Fibroblast of skin of scalp (primary cell): ENCODE data around the gene FRRS1L.
"Not testable (repeated sequence)": the region's sequence is repeated elsewhere in the genome, so short reads cannot be mapped to it uniquely, and the experiment has no call there.

ENCODE experiments used
- DNase-seq: peaks from one replicate; pipeline ENCODE4 v3.0.0-alpha.2; 2013

Gene FRRS1L

DNA sequence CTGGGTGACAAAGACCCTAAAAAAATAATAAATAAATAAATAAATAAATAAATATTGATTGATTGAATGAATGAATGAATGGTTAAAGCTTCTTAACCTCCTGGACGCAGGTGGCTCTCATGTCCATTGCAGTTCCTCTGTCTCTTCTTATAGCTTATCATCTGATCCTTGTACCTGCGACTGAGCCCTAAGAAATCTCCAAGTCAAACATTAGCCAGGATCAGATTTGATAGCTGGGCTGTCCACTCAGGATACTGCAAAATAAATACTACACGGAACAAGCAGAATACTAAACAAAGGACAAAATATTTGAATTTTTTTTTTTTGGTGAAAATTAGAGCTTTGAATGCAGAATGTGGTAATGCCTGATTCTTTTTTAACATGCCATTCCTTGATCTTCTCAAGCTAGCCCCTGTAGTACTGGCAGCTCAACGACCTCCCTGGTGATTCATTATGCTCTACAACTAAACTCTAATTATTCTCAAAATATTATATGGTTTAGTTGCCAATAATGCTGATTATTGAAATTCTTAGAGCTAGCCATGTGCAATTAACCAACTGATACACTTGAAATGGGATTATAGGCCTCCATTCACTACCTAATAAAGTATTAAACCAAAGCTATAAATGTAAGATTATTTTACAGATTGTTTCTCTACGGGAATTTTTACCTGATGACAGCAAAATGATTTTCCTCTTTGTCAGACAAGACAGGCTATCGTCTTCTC is 37.4 kb downstream of the FRRS1L start:
- DNase-seq: no peak

DNA sequence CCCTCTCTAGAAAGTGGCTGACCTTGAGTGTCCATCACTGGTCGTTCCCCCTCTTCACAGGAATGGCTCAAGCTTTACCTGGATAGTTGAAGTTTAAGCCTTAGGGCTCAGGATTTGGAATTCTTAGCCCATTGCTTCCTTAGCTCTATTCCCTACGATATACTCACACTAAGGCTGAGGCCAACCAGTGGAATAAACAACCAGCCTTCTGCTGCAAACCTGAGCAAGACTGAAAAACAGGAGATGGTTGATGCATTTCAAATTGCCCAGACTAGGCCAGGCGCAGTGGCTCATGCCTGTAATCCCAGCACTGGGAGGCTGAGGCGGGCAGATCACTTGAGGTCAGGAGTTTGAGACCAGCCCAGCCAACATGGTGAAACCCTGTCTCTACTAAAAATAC is 40.4 kb downstream of the FRRS1L start:
- not testable (repeated sequence) for DNase-seq

DNA sequence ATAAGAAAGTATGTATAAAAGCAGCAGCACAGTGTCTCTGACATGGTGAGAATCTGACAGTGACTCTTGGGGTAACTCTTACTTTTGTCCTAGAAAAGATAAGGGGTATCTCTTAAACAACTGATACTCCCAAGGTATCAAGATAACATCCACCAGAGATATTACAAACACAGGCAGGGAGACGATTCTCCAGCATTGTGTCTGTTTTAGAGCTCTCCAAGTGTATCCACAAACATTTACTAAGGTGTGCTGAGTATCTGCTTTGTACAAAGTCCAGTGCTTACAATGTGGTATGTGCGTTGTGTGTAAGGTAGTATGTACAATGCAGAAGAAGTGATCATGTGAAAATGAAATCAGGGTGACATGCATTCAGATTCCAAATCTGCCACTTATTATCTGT is 42.9 kb downstream of the FRRS1L start:
- DNase-seq: no peak

DNA sequence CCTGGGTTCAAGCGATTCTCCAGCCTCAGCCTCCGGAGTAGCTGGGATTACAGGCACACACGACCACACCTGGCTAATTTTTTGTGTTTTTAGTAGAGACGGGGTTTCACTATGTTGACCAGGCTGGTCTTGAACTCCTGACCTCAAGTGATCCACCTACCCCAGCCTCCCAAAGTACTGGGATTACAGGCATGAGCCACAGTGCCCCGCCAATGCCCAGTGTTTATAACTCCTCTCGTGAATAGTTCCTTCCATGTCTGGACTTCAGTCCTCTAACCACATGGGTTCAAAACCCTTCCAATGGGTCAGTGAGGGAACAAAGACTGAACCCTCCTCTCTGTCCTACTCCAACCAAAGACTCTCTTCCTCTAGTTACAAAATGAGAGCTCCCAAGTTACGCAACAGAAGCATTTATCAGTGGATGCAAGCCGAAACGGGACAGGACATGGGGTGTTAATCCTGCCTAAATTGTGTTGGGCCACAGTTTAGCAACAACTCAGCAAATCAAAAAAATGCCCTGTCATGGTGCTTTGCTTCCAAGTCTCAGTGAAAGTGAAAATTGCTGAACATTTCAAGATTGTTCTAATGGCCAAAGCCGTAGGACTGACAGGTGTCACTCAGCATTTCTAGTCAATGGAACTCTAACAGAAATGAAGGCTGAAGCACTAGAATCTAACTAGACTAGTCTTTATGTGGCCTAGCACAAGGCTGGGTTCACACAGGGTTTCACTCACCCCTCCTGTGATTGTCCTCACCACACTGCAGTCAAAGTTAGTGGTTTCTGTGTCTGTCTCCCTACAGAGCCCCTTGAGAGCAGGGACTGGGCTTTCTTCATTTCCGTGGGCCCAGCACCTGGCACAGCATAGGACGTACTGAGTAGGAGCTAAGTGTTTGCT is 44.1 kb downstream of the FRRS1L start:
- DNase-seq: no peak

DNA sequence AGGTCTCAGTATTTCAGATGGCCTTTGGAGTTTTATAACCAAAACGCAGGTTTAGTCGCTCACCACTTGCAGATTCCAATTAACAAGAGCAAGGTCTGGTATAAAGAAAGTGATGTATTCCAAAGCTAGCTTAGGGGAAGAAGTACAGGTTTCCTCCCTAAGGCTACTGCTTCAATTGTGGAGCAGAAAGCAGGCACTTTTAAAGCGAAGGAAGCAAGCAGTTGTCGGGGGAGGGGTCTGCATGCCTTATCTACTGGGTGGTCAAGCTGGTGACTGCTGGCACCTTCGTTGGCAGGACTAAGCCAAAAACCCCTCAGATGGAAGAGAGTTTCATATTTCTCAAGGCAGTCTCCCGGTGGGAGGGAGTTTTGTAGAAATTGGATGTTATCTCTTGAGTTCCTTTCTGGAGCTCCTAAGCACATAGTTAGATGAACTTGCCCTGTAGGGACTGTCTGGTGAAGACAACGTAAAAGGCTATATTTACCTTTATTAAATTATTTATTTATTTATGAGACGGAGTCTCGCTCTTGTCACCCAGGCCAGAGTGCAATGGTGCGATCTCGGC is 45.7 kb downstream of the FRRS1L start:
- DNase-seq: no peak

DNA sequence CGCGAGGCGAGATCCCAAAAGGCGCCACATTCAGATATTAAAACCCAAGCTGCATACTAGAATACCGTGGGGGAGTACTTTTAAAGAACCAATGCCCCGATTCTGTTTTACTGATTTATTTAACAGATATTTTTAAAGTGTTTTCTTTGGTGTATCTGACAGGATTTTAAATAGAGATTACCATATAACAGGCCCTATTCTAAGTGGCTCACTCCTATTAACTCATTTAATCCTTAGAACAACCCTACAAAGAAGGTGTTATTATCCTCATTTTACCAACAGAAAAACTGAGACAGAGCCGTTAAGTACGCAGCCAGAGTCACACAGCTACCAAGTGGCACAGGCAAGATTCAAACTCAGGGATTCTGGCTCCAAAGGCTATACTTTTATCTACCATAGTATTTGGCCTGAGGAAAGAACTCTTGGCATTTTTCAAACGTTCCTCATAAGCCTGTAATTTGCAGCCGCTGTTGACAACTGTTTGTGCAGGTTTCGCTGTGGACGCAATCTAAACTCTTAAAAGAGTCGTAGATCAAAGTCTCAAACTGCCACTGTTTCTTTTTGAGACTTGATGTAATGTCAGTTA is 46.8 kb downstream of the FRRS1L start:
- DNase-seq: no peak

DNA sequence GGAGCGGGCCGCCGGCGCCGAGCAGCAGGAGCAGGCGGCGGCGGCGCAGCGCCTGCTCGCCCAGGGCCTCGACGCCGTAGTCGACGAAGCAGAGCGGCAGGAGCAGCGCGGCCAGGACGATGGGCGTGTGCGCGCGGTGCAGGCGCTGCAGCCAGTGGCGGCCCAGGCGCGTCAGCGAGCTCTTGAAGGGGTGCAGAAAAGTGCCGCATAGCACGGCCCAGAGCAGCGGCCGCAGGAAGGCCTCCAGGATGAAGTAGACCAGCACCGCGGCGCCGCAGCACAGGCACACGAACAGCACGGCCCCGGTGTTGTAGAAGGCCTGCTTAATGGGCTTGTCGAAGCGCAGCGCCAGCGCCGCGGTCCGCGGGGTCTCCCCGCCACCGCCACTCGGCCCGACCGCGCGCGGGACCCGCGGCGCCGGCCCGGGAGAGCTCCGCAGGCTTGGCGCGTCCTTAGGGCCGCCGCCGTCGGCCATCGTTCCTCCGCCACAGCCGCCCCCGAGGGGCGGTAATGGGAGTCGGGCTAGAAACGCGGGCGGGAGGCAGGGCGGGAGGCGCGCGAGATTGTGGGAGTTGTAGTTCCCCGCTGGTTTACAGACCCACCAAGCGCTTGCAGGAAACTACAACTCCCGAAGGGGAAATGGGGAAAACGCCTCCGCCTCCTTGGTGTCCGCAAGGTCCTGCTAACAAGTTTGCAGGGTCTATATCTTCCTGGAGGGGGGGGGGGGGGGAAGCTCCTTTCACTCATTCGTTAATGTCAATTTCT is 47.4 kb downstream of the FRRS1L start, which contains the start of gene TMEM245:
TSS of gene TMEM245 (minus strand) at position 509 of the 765 bp plus-strand sequence. CDS start at position 475, 34 bp downstream.
- peak; percentile 100 for DNase-seq

DNA sequence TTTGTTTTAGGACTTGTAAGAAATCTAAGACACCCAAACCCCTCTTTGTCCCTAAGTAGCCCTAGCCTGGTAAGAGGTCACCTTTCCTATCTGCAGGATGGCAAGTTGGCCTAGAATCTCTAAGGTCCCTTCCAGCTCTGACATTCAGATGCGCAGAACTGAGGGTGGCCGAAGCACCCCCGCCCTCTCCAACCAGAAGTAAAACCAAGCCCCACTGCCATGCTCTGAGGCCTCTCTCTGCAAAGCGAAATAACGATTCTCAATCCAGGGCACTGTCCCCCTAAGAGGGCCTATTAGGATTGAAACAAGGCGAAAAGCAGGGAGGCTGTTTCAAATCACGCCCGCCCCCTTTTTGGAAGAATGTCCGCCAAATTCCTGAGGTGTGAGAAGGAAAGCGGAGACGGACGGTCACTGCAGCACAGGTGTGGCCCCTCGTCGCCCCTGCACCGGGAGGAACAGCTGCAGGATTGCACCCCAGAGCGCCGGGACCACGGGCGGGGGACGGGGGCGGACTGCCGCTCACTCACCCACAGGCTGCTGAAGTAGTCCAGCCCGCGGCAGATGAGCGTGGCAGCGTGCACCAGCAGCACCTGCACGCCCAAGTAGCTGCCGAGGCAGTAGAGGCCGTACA is 48.1 kb downstream of the FRRS1L start:
- no peak for DNase-seq

DNA sequence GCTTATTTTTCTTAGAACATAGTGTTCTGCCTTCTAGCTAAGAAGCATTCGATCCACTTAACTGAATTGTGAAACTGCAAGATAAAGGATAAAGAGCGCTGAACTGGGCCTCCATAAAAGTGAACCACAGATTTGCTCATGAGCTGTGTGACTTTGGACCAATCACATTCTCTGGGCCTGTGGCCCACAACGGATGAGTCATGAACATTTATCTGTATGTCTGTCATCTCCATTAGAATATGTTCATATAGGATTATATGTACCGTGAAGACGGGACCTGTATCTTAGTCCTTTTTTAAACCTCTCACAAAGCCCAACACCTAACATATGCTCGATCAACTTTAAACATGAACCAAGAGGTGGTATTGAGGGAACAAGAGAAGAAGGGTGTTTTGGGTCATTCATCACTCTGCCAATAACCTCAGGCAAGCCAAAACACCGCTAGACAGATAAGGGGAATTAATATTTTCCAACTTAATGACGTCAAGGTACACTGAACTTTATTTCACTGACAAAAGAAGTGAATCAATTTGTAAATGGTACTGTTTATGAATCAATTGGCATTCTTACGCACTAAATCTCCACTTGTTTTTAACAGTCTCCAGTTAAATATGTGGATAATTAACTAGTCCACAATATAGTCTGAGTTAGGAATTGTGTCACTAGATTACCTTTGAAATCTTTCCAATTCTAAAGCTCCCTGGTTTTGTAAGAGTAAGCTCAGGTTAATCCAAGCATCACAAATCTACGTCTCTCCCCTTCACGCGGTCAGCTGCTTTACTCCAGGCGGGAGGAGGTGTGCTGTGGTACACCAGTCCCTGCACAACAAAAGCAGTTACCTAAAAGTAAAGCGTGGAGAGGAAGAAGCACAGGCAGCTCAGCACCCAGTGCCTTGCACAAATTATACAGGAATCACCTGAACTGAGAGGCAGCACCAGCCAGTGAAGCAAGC is 48.9 kb downstream of the FRRS1L start:
- DNase-seq: peak; percentile 75

DNA sequence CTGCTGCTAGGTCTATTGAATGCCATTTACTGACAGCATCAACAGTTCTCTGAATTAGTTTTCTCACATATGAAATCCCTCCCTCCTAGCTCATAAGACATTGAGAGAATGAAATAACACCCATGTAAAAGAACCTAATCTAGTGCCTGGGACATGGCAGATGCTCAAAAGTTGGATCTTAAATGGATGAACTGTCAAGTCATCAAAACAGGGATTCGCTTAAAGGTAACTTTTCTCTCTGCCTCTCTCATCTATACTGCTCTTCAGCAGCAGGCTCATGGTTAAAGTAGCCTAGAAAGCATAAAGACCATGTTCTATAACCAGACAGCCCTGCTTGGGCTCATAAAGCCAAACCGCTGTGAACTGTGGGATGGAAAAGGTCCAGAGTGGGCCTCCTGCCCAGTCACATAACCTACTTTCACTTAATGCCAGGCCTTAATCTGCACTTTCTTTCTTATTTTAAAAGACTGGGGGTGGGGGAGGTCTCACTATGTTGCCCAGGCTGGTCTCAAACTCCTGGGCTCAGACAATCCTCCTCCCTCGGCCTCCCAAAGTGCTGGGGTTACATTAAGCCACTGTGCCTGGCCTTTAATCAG is 51.0 kb downstream of the FRRS1L start:
- no peak for DNase-seq

DNA sequence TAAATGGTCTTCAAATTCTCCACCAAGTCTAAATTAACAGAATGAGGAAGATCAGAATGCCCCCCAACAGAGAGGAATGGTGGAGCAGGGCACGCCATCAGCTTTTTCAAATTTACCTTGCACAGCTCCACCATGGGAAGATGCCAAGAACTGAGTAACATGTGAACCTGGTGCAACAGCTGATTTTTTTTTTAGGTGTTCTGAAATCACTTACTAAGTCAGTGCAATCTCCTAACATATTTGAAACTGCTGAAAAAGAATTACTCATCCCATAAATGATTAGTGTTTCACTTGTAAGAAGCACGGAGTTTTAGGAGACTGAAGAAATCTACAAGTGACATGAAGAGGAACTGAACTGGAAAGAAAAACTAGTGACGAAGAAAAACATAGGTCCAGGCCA is 52.4 kb downstream of the FRRS1L start:
- no peak for DNase-seq

DNA sequence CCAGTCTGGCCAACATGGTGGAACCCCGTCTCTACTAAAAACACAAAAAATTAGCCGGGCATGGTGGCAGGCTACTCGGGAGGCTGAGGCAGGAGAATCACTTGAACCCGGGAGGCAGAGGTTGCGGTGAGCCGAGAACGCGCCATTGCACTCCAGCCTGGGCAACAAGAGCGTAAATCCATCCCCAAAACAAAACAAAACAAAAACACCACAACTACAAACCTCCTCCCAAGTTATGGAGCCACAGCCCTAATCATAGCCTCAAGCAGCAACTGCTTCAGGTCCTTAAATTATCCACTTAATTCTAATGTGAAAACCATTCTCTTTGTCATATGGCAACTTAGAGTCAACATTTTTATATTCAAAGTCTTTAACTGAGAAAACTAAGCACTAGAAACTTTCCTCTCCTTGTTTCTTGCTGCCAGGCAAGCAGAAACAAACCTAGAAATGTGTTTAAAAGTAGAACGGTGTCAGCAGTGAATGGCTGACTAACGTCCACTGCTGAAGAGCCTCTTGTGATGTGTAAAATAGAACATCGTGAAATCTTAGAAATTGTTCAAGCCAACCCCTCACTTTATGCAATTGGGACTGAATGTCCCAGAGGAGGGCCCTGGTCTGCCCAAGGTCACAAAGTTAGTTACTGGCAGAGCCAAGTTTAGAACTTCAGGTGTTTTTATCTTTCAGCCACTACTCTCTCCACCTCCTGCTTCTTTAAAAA is 53.0 kb downstream of the FRRS1L start:
- no peak for DNase-seq

DNA sequence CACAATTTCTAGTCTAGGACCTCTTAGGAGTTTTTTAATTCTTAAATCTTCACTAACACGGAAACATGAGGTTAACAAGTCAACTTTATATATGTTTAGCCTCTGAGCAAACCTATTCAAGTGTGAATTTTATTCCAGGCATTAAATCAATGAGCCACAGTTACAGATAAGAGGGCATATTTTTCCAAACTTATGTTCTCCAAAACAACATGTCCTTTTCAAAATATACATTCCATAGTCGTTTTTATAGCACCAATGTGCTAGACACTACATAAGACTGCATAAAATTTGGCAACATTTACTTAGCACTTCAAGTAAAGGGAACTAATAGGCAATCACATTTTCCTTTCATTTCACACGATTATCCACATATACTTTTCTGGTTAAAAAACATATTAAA is 53.8 kb downstream of the FRRS1L start:
- DNase-seq: no peak

DNA sequence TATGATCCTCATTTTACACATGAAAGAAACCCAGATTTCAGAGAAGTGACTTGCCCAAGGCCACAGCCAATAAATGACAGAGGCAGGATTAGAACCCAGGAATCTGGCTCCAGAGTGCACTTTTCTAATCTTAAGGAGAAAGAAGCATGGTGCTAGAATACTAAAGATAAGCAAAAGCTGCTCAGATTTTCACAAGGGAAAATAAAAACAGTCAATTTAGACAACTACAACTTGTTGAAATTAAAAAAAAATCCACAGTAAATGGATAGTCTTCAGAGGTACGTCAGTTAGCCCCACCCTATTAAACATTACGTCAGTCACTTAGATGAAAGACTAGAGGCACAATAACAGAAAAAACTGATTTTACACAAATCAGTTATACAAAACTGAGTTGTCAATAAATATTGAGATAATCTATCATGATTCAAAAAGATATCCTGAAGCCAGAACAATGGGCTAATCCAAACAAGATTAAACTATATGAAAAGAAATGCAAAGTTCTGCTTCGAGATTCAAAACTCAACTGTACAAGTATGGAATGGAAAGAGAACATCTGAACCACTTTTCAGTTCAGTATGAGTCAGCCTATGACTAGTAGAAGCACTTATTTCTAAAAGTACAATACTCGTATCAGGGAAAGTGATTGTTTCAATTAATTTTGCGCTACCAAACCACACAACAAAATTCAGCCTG is 56.6 kb downstream of the FRRS1L start:
- DNase-seq: peak; percentile 60

DNA sequence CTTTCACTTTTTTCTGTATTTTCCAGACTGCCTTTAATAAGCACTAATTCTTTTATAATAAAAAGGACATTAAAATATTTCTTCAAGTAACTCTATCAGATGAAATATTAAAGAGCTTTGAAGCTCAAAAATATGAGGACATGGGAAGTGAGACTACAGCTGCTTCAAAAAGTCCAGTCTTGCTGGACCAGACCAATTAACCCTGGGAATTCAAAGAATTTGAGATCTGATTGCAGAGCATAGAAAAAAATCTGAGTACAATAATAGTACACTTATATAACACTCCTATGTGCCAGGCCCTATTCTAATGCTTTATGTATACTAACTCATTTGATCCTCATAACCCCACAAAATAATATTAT is 57.1 kb downstream of the FRRS1L start:
- peak; percentile 36 for DNase-seq

DNA sequence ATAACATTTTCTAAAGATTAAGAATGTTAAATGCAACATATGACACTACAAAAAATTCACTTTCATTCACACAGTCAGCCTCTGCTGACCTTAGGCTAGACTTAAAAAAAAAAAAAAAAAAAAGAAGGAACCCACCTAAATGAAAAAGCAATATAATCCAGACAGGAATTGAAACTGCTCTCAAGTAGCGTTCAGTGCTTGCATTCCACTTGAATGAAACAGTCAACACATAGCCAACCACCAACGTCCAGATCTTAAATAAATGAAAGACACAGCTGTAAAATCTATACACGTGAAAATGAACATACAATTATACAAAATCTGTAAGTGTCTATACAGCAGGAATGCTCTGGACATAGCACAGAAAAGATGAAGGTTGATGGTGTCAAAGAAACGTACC is 58.7 kb downstream of the FRRS1L start:
- peak; percentile 61 for DNase-seq

DNA sequence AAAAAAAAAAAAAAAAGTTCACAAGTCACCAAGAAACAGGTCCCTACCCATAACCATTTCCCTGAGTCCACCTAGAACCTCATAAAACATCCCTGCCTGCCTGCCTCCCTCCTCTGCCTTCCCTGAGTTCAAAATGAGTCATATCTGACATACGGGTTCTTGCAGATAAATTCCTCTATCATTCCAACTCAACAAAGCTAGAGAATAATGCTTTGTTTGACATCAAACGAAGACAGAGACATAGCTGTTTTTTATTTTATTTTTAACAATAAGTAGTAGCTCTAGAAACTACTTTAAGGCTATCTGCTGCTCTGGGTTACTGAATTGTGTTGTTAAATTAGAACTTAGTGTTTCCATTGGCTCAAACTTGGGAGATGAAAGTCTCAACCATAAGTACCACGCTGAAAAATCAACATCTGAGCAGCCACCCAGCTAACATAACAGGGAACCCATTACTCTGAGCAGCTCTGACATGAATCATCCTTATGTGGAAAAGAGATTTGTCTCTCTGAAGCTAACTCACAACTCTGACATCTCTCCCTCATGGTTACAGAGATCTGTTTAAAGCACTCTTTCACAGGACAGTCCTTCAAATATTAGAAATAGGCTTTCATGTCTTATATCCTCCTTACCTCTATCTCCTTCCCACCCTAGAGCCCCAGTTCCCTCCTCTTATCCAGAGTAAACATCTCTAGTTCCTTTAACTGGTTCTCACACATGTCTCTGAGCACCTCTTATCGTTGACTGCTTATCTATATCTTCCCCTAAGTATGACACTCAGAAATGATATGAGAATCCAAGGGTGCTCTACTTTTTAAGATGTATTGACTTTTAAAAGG is 59.4 kb downstream of the FRRS1L start:
- peak; percentile 78 for DNase-seq

DNA sequence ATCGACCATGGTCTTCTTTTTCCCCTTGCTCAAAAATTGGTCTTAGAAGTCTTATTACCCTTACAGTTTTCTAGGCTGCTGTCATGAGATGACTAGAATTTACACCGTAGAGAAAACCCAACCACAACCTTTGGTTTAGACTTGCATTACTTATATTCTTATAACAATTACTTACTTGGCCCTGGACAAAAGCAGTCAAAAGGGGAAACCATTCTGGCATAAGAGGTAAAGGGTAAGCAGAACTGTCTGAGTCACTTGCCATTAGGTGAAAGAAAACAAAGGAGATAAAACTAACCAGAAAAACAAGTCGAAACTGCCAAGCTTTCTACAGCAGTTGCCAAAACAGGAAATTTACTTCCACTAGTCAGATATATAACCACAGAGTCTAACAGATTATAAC is 65.2 kb downstream of the FRRS1L start:
- no peak for DNase-seq
